Stimulated activated CD8-positive, alpha-beta memory T cell treated with anti-CD3 and anti-CD28 coated beads, Interleukin-7, amount 100 ng/mL, for 48 hours (primary cell): Measurements from ENCODE around the gene CNTN6.
"Not testable (repeated sequence)": the region's sequence is repeated elsewhere in the genome, so short reads cannot be mapped to it uniquely, and the experiment has no call there.

Experiments
- DNase-seq, 2 donors: peaks; one replicate each; pipeline ENCODE4 v3.0.0-alpha.2; 2020; ENCODE audit warnings: low read depth in 1 of 2; ENCODE audit errors: extremely low read depth in 1 of 2

CNTN6 gene

DNA sequence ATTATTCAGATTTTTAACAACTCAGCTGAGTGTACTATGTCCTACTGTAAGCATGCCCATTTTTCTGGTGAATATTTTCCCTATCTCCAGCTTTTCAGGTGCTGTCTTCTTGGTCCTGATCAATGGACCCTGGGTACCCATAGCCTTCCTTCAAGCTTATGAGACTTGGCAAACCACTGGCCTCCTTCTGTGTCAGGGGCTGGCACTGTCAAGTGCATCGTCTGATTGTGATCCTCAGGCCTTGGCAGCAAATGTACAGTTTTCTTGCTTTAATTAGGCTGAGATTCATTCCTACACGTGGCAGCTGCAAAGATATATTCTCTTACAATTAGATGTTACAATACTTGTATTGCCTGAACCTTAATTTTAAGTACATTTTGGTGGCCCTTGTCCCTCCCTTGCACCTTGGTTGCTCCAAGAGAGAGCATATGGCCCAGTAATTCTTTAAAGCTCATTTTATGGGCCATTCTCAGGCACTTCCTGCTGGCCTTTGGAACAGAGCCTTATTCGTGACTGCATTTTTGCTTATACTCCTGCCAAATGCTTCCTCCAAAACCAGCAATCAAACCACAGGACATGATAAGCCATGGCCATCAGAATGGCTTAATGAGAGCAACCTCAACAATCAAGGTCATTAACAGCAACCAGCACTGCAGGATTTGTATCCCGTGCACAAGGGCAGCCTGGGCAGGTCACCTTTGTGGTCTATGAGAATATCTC, 179.9 kb downstream of the CNTN6 start:
- DNase-seq: no peak

DNA sequence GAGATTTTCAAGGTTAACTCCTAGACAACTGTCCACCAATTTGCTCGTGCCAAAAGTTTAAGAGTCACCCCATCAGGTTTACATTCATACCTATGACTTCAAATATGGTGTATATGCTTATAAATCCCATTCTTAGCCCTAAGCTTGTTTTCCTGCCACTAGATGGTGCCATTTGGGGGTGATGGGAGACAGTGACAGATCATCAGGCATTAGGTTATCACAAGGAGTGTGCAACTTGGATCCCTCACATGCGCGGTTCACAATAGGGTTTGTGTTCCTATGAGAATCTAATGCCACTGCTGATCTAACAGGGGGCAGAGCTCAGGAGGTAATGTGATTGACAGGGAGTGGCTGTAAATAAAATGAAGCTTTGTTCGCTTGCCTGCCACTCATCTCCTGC, 182.7 kb downstream of the CNTN6 start:
- no peak for DNase-seq

DNA sequence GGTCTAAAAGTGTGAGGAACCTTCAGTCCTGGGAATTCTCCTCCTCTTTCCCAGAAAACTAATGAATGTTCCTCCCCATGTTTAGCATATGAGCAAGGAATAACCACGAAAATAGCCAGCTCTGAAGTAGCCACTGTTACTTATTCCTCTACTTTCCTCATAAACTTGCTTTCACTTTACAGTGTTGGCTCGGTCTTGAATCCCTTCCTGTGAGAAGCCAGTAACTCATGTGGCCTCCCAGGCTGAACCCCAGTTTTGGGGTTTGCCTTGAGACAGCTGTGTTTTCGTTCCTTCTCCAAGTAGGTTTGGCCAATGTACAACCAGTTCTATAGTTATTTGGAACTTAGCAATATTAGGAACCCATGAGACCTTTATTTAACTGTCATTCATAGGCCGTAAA, 195.0 kb downstream of the CNTN6 start:
- no peak for DNase-seq

DNA sequence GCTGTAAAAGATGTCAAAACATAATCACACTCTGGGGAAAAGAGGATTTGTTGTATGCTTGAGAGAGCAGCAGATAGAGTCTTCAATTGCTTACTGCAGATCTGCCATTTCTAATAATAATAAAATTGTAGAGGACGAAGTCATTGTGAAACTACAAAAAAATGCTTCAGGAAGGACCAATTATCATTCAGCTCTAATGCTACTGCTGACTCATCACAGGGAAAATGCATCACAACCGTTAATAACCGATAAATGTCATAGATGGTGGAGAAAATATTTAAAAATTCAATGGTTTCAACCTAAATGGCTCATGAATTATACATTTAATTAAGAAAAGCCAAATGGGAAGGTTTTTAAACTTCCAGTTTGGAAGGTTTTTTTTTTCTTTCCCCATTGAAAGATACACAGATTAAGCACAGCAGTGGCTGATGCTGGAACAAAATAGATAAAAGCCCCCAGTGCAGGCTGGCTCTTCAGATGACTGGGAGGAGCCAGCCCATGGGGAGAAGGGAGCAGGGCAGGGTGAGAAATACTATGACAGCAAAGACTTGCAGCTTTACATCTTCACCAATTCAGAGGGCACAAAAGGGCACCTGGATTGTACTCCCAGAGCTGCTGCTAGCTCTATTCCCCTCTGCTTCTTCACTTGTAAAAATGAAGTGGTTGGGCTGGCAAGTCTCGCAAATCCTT, 196.1 kb downstream of the CNTN6 start:
- DNase-seq: no peak

DNA sequence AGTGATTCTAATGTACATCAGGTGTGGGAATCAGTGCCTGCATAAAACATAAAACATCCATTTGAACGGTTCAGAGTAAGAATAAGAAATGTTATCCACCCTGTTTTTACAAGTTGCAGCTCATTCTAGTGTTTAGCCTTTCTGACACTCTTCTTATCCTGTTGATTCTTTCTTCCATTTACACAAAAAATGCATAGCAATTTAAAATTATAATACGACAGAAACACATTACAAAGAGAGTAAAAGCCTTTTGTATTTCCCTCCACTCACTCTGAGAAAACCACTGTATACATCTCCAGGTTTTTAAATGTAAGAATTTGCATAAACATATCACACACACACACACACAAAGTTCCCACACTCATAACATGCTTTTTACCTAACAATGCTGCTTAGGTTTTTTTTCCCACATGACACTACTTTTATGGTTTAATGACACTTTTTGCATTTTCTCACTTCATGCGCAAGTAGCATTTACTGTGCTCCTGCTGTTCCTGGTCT, 199.8 kb downstream of the CNTN6 start:
- no peak for DNase-seq

DNA sequence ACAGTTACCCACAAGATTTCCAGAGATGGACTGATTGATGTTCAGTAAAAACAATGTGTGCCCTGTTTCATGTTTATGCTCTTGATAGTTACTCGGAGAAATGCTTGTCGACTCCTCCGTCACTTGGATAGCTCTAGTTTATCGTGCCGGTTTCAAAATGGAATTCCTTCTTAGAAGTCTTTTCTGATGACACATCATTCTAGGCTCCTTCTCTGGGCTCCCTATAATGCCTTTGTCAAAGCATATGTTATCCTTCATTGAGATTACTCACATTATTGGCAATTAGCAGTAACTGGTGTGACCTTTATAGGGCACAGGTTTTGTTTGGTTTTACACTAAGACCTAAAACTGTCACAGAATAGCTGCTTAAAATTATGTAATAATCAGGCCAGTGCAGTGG, 201.8 kb downstream of the CNTN6 start:
- DNase-seq: no peak

DNA sequence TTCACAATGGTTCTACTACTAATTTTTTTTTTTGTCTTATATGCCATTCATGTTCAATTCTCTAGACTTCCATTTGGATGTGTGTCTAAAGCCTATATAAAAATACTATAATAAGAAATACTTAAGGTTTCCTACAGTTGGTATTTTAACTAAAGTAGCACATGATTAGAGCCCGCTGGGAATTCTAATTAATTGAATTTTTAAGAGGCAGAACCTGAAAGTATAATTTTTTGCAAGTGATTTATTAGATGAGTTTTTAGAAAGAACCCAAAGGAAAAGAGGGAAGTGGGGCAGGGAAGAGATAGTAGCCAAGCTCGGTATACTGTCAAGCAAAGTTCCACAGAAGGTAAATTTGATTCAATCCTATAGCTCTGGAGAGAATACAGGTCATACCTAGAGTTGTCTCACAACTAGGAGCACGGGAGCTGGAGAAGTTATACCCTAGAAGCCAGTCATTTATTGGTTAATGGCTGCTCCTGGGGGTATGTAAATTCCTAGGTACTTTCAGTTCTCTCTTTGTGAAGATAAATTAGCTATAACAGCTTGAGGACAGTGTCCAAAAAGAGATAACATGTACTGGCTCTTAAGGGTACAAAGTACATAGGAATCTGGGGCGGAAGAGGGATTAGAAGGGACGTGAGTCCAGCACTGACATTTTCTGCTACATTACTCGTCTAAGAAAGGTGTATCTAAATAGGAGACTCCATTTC, 225.6 kb downstream of the CNTN6 start:
- DNase-seq: no peak

DNA sequence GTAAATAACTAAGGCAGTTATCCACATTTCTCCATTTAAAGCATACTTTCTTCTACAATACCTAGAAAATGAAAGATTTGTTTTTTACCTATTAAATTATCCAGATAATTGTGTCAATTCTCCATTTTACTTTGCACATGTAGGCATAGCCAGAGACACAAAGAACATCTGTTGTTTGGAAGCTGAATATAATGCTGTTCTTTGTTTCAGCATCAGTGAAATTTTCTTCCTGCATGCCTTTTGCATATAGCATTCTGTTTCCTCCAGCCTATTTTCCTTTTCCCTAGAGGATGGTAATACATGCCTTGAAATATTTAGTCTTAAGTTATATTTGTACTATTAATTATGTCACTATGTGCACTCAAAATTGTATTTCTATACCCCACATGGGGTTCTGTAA, 233.7 kb downstream of the CNTN6 start:
- no peak for DNase-seq

DNA sequence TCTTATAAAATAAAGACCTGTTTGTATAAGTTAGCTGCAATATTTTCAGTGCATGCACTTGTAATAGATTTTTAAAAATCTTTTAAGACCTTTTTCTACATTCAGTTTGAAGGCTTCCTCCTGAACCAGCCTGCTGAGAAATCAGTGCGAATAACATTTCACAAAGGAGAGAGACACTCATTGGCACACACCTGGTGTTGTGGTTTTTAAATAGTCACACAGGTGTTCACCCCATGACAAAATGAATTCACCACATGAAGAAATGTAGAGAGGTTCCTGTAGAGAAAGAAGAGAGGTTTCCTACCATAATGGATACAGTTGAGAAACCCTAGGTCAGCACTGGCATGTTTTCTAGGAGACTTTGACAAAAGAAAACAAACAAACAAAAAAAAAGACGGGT, 237.3 kb downstream of the CNTN6 start:
- no peak for DNase-seq

DNA sequence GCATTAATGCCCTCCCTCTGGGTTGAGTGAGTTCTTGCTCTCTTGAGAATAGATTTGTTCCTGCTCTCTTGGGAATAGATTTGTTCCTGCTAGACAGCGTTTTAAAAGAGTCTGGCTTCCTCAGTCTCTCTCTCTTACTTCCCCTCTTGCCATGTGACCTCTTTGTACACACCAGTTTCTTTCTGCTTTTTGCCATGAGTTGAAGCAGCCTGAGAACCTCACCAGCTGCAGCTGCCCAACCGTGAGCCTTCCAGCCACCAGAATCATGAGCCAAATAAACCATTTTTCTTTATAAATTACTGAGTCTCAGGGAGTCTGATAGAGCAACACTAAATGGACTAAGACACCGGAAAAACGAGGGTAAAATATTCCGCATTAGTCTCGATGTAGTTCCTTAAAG, 253.6 kb downstream of the CNTN6 start:
- DNase-seq: no peak

DNA sequence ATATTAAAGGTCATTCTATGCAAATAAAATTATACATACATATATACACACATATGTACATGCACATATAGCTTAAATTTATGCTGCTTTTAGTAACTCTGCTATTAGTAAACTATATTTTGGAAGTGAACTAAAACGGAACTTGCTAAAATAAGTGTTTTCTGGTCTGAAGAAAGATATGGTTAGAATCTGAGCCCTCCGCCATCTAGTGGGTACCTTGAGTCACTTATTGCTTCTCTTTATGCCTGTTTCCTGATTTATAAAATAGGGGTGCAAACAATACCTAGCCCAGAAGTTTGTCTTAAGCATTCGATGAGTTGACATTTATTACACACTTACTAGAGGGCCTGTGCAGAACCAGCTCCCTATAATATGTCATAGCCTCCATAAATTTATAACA, 255.7 kb downstream of the CNTN6 start:
- no peak for DNase-seq

DNA sequence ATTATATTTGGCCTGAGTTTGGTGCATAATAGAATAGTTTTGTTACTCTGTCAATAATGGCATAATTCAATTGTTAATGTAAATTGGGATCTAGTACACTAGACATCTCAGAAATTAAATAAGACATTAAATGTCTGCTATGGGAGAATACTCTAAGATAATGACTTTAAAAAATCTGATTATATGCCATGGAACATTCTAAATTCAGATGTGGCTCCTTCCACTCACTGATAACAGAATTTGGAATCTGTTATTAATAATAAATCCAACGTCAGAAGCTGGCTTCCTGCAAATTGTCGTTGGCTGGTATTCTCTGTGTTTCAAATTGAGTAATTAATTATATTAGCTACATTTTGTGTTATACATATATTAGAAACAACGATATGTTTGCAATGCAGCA, 258.1 kb downstream of the CNTN6 start:
- no peak for DNase-seq

DNA sequence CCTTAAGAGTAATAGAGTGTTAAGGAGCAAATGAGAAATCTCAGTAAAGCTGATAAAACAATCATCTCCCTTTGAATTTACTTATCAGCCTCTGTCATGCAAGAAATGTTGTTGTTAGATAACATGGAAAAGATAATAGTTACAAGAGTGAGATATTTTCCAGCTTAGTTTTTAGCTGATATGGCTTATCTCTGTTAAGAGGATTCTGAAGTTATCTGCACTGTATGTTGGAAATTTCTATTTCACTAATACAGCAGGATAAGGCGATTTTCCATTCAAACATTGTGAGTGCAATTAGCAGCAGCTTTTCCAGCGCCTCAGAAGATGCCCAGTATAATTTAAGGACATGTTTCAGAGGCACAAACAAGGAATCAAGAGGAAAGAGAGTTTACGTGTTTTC, 262.9 kb downstream of the CNTN6 start:
- DNase-seq: no peak

DNA sequence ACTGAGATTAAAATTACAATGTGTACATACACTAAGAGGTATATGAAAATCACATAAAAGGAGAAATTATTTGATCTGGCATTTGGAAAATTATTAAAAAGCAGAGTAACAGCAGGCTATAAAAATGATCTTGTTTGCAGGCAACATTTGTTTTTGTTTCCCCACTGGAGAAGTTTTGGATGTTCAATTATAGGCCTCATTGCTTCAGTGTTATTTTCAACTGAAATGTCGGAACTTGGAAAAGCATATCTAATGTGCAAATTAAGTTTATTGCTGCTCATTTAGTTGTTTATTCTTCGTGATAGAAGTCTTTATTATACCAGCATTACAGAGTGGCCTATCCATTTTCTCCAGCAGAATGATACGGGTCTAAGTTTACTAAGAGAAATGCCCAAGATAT, 263.3 kb downstream of the CNTN6 start:
- DNase-seq: no peak

DNA sequence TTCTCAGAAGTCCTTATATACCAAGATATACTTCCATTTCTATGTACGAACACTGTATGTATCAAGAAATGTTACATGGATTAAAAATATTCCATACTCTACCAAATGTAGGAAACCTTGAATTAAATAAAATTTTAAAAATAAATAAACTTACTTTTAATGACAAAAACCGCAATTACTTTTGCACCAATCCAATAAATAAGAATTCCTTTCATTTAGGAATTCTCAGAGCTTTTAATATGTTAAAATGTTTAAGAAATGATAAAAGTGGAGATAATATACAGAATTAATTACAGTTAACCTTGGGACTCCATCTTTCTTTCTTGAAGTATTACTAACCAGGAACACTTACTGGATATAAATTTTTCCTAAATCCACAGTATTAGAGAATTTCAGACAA, 272.7 kb downstream of the CNTN6 start:
- DNase-seq: no peak

DNA sequence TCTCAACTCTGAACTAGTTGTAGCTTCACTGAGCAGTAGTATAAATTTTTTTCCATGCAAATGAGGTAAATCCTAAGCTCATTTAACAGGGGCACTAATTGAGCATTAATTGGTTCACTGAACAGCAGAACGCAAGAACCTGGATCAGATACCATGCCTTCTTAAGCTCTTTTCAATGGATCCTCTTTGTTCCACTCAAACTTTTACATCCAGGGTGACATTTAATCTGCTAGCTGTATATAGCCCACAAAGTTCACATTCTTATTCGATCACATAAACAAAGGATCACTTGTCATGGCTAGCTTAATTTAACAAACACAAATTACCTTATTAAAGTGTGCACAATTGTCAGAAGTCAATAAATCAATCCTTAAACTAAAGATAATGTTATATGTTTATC, 281.6 kb downstream of the CNTN6 start:
- DNase-seq: no peak

DNA sequence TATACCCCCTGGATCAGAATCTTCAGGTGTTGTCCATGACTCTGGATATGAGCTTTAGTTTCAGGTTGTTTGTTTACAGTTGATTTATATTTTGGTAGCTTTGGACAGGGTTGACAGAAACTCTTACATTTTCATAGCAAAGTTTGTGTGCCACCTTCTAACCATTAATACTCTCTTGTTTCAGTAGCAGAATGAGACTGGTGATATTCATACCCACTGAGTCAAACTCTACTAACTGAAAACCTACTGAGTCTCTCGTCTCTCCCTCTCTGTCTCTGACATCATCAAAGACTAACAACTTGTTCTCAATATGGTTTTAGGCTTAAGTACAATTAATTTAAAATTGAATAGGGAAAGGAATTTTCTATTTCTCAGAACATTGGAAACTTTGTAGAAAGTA, 282.3 kb downstream of the CNTN6 start:
- no peak for DNase-seq

DNA sequence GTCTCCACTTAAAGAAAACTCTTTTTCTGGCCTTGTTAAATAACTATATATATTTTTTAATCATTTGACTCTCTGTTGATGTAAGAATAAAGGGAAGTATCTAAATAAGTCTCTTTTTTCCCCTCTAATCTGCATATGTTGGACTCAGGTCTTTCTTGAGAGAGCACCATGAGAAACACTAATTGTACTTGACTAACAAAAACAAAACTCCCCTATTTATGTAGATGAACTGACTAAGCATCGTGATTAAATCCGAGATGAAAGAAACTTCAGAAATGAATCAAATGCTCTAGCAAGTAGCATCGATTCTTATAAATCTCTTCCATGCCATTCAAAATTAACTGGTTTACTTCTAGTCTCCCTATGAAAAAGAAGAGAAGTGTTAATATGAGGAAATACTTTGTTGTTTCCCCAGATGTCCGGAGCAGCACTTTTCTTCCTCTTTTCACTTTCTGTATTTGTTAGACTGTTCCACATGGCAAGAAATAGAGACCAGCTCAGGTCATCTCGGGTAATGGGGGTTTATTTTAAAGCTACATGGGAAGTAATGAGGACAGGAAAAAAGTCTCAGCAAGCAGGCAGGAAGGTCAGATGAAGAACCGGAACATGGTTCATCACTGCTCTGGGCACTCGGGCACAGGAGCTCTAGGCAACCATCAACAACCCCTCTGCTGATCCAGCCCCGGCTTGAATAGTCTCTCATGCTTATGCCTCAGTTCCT, 288.3 kb downstream of the CNTN6 start:
- no peak for DNase-seq

DNA sequence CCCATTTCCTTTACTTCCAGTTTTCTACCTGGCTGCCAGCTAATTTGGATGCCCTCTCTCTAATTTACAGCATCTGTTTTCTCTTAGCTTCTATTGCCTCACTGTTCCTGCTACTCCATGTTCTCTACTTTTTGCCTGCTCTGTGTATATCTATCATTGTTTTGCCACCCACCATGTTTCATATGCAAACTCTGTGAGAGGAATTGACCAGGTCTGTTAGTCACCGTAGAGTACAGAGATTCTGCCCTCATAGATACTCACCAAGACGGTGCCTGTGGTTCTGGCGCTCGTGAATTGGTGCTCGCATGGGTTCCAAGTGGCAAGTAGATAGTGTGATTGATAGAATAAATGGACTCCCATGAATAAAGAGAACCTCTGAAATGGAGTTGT, 288.8 kb downstream of the CNTN6 start:
- DNase-seq: no peak

DNA sequence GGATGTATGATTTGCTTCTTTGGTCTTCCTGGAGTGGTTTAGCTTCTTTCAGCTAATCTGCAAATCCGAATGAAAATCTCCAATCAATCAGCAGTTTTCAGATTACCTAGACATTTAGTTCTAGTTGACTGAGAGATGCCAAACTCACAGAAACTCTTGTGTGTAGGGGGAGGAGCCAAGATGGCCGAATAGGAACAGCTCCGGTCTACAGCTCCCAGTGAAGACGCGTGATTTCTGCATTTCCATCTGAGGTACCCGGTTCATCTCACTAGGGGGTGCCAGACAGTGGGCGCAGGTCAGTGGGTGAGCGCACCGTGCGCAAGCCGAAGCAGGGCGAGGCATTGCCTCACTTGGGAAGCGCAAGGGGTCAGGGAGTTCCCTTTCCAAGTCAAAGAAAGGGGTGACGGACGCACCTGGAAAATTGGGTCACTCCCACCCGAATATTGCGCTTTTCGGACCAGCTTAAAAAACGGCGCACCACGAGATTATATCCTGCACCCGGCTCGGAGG, 294.6 kb downstream of the CNTN6 start:
- DNase-seq: not testable (repeated sequence)

DNA sequence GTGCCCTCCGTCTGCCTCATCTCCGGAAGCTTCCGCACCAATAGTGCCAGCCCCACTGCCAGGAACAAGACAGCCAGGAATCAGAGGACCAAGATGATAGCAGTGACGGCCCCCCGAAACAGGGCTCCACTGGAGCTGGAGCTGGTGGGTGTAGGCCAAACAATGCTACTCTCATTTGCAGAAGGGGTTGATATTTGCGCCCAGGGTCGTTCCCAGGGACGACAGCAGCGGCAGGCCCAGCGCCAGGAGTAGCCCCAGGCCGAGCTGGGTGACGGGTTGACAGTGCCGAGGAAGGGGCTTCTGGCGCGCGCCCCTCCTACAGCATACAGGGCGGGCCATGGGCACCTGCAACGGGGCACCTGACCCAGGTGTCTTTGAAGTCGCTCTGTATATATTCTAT, 301.4 kb downstream of the CNTN6 start:
- no peak for DNase-seq
